ENCODE data around the gene ZNF462.

Gene ZNF462

DNA sequence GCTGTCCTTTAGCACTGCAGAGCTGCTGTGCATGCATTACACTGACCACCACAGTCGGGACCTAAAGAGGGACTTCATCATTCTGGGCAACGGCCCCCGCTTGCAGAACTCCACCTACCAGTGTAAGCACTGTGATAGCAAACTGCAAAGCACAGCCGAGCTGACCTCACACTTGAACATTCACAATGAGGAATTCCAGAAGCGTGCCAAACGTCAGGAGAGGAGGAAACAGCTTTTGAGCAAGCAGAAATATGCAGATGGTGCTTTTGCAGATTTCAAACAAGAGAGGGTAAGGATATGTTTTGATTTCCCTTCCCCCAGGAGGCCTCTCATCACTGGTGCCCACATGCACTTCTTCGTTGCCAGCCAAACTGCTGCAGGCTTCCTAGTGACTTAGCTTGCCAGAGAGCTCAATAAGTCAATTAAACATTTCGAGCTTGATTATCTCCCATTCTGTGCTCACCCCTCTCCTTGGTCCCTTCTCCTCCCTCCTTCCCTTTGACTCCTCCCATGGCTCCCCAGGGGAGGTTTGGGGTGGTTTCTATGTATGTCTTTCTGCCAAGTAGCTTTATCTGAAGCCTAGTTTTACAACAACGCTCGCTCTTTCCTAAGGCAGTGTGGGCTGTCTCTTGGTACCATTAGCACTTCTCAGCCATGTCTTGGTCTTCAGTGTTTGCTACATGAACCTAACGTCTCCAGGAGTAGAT is 66.7 kb downstream of the ZNF462 start:
- no peak for DNase-seq

DNA sequence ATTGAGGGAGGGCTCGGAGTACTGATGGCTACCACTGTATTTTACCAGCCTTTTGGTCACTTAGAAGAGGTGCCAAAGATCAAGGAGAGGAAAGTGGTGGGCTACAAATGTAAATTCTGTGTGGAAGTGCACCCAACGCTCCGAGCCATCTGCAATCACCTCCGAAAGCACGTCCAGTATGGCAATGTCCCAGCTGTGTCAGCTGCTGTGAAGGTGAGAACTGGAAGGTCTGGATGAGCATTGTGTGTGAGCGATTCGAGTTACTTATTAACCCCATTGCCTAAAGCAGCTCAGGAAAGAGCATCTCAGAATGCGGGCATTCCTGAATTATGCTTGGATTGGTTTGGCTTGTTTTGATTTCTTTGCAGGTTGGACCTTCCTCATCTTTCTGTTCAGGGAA is 67.5 kb downstream of the ZNF462 start:
- no peak for DNase-seq

DNA sequence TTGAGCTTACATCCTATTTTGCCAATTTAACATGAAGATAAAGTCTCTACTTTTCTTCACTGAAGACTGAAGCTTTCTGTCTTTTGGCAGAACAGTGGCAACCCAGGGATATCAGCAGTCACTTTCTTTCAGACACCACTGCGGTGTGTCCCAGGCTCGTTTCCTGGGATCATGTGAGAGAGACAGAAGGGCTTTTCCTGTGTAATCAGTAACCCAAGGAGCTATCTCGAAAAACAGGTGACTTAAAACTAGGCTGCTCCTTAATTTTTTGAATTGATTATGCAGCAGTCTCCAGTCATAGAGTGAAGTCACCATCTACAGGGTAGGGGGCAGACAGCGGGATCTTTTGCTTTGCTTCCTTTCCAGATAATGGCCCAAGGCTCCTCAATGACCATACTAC is 68.5 kb downstream of the ZNF462 start:
- no peak for DNase-seq

DNA sequence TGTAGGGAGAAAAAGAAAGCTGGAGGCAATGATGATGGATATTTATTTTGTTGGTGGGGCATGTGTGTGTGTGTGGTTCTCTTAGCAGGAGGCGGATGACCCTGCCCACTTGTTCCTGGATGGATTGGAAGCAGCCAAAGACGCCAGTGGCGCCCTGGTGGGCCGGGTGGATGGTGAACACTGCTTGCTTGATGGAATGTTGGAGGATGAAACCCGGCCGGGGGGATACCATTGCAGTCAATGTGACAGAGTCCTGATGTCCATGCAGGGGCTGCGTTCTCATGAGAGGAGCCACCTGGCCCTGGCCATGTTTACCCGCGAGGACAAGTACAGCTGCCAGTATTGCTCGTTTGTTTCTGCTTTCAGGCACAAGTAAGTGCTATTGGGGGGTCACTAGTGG is 69.2 kb downstream of the ZNF462 start:
- DNase-seq = no peak

DNA sequence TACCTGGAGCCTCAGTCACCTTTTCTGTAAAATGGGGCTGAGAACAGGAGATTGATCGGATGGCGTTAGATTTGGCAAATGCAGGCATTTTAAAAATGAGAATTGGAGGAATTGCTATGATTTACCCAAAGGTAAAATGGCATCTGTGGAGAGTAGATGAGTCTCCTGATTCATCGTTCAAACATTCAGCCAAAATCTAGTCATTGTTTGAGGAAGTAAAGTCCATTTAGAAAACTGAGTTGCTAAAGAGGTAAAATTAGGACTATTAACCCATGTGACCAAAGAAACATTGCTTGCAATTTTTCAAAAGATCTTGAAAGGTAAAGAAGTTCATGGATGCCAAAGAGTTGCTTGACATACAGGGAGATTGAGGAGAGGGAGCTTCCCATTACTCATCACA is 69.7 kb downstream of the ZNF462 start:
- no peak for DNase-seq

DNA sequence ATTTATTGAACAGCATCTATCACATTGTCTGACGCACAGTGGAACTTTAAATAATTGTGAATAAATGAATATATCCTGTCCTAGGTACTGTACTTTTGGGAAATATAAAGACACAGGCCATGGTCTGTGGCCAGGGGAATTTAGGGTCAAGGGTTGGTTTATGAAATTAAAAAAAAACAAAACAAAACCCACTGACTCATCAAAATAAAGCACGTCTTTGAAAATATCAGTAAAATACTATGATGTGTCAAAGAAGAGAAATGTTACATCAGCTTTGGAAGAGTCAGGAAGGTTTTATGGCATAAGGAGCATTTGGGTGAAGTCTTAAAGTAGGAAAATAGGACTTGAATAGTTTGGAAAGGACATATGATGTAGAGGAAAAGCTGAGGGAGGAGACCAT is 70.5 kb downstream of the ZNF462 start:
- DNase-seq = no peak

DNA sequence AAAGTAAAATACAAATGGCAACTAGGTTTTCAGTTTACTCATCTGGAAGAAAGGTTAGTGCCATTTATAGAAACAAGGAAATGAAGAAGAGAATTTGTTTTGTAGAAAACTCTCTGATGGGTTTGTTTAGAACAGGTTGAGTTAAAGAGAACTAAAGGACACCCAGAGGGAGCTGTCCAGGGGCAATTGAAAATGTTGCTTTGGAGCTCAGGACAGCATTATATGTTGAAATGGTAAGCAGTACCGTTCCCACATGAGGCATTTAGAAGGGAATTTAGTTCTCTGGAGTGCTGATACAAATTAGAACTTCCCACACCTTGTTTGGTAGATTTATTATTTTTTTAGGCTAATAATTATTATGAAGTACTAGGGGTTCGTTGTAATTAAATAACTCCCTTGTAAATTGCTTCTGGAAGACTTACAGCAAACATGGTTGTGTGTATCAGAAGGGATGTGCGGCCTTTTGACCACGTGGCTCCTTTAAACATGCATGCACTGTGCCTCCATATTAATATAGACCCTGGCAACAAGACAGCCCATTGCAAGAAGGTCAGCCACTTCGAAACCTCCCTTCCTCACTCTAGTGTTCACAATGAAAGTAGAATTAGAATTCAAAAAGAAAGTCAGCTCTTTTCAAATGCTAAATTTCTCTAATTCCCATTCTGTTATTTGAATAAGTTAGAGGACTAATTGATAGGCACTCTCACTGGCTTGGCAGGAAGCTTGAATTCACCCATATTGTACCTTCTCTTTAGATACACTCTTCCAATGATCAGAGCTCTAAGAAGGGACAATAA is 71.7 kb downstream of the ZNF462 start:
- DNase-seq = no peak

DNA sequence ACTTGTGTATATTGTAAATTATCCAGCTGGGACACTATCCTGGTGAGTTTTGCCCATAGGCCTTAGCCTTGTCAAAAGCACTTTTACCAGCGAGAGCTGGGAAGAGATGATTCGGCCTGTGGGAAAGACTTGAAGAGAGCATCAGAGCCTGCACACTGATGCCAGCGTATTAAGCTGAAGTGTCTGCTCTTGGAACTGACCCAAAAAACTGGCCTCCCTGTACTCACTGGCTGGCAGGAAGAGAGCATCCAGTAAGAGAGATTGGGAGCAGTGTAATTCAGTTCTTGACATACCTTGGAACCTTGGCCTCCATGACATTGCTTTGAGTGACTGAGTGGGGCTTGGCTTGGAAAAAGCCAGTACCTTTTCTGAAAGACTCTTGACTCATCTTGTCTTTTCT is 73.7 kb downstream of the ZNF462 start:
- DNase-seq = peak; percentile 11

DNA sequence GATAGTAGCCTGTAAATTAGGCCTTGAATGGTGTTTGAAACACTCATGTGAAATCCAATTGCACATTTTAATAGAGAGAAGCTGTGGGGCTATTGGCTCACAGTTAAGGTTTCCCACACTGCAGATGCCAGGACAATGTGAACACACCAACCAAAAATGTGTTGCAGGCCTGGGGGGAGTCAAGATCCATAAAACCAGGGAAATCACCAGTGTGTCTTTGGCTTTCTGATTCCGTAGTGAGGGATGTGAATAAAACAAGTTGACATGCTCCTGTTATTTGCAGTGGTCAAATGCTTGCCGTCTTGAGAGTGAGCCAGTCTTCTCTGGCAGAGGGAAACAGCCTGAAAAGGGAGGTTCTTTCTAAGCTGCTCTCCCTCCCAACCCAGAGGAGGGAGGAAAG is 79.0 kb downstream of the ZNF462 start:
- no peak for DNase-seq

DNA sequence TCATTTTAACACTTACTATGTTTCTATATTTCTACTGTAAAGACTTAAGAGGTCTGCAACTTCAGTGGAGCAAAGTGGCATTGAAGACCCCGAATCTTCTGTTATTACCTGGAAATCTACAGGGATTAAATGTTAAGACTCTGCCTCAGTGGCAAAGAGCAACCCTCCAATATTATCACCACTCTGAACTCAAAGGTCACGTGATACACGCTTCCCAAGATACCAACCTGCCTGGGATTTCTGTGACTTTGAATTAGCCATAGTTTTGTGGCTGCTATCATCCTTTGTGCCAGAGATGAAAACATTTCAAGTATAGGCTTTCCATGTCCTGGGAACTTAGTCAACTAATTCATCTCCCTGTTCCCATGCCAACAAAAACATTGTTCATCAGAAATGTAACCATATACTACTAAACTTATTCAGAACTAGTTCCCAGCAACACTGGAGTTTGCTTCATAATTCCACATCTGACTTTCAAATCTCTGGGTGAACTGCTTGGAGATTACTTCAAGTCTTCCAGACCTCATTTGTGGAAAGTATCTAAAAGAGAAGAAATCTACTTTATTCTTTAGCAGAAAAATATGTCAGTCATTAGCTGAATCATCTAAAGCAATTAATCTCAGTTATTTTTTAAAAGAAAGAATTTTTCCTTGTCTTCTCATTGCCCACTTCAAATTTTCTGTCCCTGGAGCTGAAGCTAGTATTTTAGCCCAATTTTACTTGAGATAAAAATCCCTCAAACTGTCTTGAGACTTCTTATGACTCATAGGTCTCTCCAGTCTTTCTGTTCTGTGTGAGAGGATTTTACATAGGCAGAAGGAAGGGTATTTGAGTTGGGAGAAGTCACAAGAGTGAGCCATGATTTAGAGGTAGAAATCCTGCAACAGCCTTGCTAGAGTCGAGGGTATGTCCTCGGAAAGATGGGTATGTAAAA is 83.0 kb downstream of the ZNF462 start:
- DNase-seq = no peak

DNA sequence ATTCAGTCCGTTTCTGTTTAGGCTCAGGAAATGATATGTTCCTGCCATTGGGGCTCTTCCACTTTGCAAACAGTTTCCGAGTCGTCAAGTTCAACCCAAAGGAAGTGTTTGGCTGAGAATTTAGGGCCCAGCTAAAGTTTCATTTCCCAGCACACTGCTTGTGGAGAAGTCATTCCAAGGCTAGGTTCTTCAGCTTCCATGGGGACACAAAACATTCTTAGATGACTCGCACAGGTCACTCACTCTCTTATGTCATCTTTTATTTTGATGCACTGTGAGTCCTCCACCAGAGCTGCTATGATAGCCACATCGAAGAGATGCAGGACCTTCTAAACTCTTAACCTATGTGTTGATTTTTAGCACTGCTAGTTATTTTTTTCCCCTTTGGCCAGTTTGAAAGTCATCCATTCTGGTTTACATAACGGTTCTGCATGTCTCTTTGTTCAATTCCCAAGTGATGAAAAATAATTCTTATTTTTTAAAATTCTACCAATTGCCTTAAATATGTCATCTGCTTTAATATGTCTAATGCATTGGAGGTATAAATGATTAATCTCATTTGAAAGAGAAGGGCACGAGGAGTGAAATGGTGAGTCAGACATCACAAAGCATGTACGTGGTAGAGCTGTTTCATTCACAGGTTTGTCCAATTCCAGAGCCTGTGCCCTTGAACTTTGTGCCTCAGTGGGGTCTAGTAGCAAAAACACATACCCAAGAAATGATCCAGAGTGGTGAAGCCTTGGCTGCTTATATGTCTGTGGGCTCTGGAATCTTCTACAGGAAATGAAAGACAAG is 84.3 kb downstream of the ZNF462 start:
- no peak for DNase-seq

DNA sequence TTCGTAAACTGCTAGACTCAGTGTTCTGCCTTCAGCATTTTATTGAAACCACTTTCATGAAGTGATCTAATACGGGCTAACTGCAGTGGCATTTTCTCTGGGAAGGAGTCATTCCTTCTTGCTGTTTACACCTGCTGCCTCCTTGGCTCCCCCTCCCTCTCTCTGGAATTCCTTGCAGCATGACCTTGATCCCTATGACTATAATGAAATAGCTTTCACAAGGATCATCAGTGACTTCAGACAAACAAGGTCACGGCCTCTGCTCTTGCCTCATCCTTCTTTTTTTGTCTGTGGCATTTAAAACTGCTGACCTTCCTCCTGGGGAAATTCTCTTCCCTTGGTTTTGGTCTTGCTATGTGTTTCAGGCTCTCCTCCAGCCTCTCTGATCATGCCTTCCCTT is 90.2 kb downstream of the ZNF462 start:
- no peak for DNase-seq

DNA sequence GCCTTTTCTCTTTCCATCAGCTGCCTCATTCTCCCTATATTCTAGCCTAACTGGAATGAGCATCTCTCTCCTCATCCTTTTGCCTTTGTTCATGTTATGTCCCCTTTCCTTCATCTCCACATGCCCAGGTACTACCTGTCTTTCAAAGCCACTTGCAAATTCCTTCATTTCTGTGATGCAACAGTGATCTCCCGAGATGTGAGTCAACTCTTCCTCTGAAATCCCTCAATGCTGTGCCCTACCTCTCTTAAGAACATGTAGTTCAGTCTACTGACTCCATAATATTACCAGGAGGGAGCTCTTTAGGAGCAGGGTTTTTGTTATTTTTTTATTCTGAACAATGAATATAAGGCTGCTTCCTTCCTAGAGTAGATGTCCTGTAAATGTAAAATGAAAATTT is 91.6 kb downstream of the ZNF462 start:
- no peak for DNase-seq

DNA sequence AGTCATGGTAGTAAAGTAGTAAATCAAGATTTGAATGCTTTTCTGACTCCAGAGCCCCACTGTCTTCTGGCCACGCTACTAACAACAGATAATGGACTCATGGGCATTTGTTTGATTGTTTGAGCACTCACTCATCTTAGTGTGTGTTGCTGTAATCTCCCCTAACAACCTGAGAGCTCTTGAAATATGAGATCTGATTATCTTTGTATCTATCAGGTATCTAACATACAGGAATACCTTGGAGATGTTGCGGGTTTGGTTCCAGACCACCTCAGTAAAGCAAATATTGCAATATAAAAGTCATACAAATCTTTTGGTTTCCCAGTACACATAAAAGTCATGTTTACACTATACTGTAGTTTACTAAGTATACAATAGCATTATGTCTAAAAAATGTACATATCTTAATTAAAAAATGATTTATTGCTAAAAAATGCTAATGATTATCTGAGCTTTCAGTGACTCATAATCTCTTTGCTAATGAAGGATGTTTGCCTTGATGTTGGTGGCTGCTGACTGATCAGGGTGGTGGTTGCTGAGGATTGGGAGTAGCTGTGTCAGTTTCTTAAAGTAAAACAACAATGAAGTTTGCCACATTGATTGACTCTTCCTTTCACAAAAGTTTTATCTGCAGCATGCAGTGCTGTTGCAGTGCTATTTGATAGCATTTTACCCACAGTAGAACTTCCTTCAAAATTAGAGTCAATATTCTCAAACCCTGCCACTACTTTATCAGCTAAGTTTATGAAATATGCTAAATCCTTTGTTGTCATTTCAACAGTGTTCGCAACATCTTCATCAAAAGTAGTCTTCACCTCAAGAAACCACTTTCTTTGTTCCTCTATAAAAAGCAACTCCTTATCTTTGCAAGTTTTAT is 92.2 kb downstream of the ZNF462 start:
- peak; percentile 77 for DNase-seq

DNA sequence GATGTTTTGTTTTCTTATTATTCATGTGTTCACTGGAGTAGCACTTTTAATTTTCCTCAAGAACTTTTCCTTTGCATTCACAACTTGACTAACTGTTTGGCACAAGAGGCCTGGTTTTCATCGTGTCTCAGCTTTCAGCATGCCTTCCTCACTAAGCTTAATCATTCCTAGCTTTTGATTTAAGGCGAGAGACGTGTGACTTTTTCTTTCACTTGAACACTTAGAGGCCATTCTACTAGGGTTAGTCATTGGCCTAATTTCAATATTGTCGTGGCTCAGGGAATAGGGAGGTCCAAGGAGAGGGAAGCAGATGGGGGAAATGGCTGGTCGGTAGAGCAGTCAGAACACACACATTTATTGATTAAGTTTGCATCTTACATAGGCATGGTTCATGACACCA is 94.0 kb downstream of the ZNF462 start:
- DNase-seq = no peak

DNA sequence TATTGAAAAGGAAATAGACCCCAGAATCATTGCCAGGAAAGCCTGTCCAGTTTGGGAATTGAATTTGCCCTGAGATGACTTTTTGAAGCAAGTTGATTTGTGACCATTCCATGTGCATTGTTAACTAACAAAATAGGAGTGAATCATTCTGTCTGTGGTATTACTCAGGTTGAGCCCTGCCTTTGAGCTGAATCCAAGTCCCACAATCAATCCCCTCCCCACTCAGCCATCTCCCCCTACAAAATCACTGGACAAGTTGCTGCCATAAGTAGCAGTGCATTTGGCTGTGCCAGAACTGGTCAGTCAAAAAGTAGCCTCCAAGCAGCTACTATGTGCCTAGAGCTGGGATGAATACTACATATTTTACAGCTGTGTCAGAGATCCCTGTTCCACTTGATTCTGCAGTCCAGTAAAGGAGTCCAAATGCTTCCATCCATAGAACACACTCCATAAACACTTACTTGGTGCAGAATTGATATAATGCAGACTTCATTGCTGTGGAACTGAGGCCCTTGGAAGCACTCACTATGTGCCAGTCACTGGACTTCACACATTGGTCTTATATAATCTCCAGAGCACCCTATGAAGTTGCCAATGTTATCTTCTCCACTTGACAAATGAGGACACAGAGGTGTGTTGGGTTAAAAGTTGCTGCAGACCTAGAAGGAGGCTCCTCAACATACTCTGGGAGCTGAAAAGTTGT is 96.1 kb downstream of the ZNF462 start:
- DNase-seq = no peak

DNA sequence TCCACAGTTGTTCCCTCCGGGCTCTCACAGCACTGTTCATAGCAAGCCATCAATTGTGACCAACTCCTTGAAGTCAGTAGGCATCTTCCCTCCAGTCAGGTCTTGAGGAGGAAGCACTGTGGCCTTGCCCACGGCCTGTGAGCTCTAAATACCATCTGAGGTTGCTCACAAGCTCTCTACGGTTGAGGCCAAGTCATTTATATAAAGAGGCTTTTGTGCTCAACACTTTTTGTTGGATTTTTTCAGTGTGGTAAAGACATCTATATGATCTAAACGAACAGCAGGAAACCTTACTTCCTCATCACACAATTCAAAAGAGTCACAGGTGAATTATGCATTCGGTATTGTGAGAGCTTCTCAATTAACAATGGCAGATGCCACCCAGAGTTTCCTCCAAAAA is 97.3 kb downstream of the ZNF462 start:
- DNase-seq = no peak

DNA sequence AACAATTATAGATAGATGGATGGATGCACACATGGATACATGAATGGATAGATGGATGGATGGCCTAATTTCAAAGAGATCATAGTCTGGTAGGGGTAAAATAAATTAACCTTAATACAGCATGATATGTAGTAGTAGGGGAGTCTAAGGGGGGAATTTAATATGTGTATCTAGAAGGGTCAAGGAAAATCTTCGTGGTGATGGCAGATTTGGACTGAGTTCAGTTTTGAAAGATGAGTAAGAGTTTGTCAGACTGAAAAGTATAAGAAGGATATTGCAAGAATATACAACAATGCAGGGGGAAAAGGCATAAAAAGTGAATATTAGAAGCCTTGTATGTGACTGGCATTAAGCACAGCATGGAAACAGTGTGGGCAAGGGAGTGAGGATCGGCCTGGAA is 98.7 kb downstream of the ZNF462 start:
- no peak for DNase-seq

DNA sequence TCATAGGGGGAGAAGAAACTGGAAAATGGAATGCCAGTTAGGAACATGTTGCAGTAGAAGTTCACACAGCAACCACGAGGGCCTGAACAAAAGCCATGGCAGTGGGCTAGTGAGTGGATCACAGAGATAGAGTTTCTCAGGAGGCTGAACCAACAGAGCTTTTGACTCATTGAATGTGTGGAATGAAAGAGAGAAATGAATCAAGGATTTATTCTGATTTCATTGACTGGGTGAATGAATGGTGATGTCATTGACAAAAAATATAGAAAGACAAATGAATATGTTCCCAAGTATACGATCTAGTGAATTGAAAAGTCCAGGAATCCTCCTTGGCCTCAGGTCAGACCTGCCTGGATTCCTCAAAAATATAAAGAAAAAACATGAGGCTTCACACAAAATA is 99.2 kb downstream of the ZNF462 start:
- no peak for DNase-seq

DNA sequence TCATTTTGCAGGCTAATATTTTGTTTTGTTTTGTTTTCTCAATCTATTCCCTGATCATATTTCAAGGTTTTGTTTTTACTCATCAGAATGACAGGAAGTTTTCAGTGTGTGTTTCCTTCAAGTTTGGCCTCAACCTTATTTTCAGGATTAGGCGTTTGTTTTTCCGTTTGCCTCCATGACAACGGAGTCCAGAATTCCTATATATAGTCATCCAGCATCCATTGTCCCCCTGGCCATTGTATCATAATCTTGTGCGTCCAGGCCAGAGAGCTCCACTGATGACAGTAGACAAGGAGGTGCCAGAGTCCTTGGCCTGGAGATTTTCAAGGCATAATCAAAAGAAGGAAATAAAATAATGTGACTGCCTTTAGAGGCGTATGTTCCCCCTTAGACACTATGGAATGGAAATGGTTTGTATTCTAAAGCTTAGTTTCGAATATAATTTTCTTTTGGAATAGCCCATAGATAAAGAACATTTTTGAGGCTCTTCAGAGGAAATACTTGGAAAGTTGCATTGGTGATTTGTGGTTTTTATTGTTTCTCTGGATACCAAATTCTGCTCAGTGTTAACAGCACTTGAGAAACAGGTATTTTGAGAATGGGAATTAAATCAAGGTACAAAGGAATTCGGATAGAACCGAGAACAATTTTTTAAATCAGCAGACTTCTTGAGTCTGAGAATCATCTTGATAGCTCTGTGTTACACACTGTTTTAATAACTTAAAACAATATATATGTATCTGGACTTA is 99.8 kb downstream of the ZNF462 start:
- DNase-seq = no peak
